H1 (cell line): ENCODE measurements around the gene FGF11. TPM values are rescaled to one million over a fixed set of nuclear protein-coding genes. Genes with fewer than 3 reads are reported as not detected.

ENCODE experiments used
- BCL11A ChIP-seq, 2 experiments: IDR thresholded peaks; one replicate each; pipeline ENCODE4 v1.6.1; 2011; ENCODE audit warnings: low read depth in 2 of 2, low read length in 2 of 2, mild to moderate bottlenecking in 2 of 2
- EP300 ChIP-seq, 2 experiments: IDR thresholded peaks; 1 replicate in 1 of 2; 2 replicates in 1 of 2; pipeline ENCODE4 v1.6.1; 2011 to 2012; ENCODE audit warnings: low read depth in 2 of 2, low read length in 2 of 2, mild to moderate bottlenecking in 2 of 2, borderline replicate concordance in 1 of 2, inconsistent platforms in 1 of 2, moderate library complexity in 1 of 2
- HDAC2 ChIP-seq, 2 experiments: fragments of 300-600 bp in 1 of 2; sonication (generic) in 1 of 2; IDR thresholded peaks; 2 replicates each; pipeline ENCODE4 v1.6.1; 2011 to 2012; ENCODE audit warnings: low read depth in 2 of 2, low read length in 2 of 2, mild to moderate bottlenecking in 2 of 2, moderate library complexity in 2 of 2, borderline replicate concordance in 1 of 2, inconsistent platforms in 1 of 2
- POLR2A ChIP-seq, 2 experiments: IDR thresholded peaks; 1 replicate in 1 of 2; 2 replicates in 1 of 2; pipeline ENCODE4 v1.6.1; 2011; ENCODE audit warnings: low read depth in 2 of 2, low read length in 2 of 2, mild to moderate bottlenecking in 2 of 2; ENCODE audit errors: control extremely low read depth in 1 of 2
- SP4 ChIP-seq: IDR thresholded peaks from 2 replicates; pipeline ENCODE4 v1.6.1; 2012; ENCODE audit warnings: low read length, inconsistent platforms
- polyA plus RNA-seq, 7 experiments: library from polyadenylated mRNA; depleted of rRNA in 3 of 7; stranded (reverse) in 5 of 7; unstranded in 2 of 7; fragments of >200 nt in 5 of 7; fragments of 200-250 nt in 2 of 7; gene quantifications; 1 replicate in 5 of 7; 2 replicates in 1 of 7; 4 replicates in 1 of 7; pipeline versions ENCODE4 v1.2.1 to v1.2.3, GENCODE V29; 2011 to 2013; ENCODE audit warnings: missing spikeins in 2 of 7, mixed read lengths in 2 of 7
- total RNA-seq: library from RNA; stranded (reverse); fragmentation: NEBNext Ultra II Directional; extraction: Animal tissue kit (Norgen Biotek cat#: 25700); gene quantifications from 2 replicates; pipeline ENCODE4 v1.2.1, GENCODE V29; 2021
- TF ChIP-seq, protein P1 (sequence below): IDR thresholded peaks from 2 replicates; pipeline ENCODE4 v1.6.1; 2011; ENCODE audit warnings: low read depth, mild to moderate bottlenecking, low read length; ENCODE audit not compliant: insufficient read depth

Gene FGF11
- total and polyA plus RNA-seq, 2 of the 8 experiments (the other 6 are each of a cell fraction or from before 2014, with no cell fraction given) = 11.8 to 26.1 TPM

GRCh38 chr17:7440113-7440833, 961 bp downstream of the FGF11 start (continued):
- no peak for TF ChIP-seq BCL11A (IDR thresholded peaks at IDR 0.05; ENCODE audit: low read depth in 2 of 2, low read length in 2 of 2)
- TF ChIP-seq POLR2A (IDR thresholded peaks at IDR 0.05; ENCODE audit: control extremely low read depth in 1 of 2, low read depth in 2 of 2, low read length in 2 of 2) = 0 out of 3 replicates have a peak, but pooled peaks of 1 of the 2 experiments have one; percentile 13
- peak in 1 of 2 experiments; percentile 97; a peak in 2 of 3 replicates for TF ChIP-seq EP300 (IDR thresholded peaks at IDR 0.05; ENCODE audit: borderline replicate concordance in 1 of 2, low read depth in 2 of 2, low read length in 2 of 2)
- TF ChIP-seq, protein P1, sequence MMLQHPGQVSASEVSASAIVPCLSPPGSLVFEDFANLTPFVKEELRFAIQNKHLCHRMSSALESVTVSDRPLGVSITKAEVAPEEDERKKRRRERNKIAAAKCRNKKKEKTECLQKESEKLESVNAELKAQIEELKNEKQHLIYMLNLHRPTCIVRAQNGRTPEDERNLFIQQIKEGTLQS = peak; percentile 72; the same call in 1 of the 2 replicates
- TF ChIP-seq HDAC2 (IDR thresholded peaks at IDR 0.05; ENCODE audit: borderline replicate concordance in 1 of 2, low read depth in 2 of 2, low read length in 2 of 2) = peak in 1 of 2 experiments; percentile 26; a peak in 1 of 4 replicates
- no peak for TF ChIP-seq SP4
